ENCODE data around the gene C1orf174.
A peak's percentile ranks its signal among the peaks of the same experiment; 100 is the strongest.

The C1orf174 gene

DNA sequence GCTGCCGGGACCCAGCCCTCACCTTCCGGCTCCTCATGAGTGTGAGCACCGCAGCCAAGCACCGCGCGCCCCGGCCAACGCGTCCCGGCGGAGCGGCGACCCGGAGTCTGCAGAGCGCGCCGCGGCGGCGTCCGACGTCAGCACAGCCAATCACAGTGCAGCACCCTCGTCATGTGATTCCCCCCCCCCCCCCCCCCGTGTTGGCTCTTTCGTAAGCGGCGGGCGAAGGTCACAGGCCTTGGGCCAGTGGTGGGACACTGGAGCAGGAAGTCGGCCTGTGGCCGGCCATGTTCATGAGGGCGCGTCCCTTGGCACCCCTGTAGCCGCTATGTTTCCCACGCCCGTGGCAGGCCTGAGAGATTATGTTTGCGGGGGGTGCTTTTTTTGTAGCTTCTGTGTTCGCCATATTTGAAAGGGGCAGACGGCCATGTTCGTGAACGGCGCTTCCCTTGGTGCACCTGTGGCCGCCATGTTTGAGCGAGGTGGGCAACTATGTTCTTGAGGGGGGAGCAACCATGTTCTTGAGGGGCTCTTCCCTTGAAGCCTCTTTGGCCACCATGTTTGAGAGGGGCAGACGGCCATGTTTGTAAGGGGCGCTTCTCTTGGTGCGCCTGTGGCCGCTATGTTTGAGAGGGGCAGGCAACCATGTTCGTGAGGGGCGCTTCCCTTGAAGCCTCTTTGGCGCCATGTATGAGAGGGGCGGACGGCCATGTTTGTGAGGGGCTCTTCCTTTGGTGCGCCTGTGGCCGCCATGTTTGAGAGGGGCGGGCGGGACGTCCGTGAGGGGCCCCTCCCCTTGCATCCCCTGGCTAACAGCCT lies at the start of gene C1orf174:
Gene C1orf174 (minus strand): TSS at position 123 of the 819 bp plus-strand sequence. CDS start 86 bp downstream, at position 37.
- DNase-seq: peak; percentile 100

DNA sequence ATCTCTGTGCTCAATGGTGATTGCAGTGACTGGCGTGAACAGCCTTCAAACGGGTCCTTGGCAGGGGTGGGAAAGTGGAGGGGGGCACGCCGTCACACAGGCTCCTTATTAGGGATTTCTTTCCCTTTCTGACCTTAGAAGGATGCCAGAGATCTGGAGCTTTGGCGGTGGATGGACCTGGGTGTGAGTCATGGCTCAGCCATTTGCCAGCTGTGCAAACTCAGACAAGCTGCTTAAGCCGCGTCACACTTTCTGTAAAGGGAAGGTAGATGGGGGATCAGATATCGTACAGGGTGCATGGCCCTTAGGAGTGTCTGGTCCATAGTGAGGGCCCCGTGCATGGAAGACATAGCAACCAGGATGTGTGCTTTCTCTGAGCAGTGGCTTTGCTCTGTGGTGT lies 48.3 kb upstream of the C1orf174 start:
- no peak for DNase-seq

DNA sequence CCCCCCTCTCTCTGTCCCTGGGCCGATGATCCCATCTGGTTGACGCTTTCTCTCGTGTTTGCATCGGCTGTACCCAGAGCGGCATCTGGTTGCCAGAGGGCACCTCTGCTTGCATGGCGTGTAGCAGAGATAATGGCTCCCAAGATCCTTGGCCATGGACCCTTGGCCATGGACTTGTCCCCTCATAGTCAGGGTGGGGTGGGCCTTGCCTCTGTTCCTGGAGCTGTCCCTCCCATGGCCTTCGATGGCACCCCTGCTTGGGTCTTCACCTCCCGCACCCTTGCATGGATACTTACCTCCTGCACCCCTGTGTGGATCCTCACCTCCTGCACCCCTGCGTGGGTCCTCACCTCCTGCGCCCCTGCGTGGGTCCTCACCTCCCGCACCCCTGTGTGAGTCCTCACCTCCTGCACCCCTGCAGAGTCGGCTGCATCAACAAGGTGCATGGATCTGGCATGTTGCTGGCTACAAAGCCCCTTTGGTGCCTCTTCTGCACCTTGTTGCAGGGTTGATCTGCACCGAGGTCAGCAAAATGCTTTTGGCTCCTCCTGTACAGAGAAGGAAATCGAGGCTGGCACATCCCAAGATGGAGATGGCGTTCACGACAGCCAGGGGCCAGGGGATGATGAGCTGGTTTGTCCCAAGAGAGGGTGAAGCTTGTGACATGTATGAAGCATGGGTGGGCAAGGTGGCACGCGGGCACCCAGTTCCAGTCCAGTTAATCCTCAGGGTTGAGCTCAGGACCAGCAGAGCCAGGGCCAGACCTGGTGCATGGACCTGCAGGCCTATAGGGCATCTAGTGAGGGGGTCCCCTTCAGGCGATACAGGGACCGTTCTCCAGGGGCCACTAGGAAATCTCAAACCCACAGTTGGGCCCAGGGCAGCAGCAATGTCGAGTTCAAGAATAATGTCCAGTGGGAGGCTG lies 46.1 kb upstream of the C1orf174 start:
- no peak for DNase-seq

DNA sequence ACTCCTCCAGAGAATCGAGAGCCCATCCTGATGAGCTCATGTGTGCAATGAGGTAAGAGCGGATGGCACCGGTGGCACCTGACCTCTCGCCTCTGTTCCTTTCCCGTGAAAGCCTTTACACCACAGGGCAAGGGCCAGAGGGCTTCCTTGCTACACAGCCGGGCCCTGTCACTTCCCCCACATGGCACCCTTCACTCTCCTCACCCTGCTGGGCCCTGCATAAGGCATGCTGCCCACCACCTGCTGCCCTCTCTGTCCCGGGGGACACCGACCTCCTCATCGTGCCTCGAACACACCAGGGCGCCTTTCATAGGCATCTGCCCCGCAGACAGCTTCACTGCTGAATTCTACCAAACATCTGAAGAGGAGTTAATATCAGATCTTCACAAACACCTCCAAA lies 45.1 kb upstream of the C1orf174 start:
- DNase-seq: no peak

DNA sequence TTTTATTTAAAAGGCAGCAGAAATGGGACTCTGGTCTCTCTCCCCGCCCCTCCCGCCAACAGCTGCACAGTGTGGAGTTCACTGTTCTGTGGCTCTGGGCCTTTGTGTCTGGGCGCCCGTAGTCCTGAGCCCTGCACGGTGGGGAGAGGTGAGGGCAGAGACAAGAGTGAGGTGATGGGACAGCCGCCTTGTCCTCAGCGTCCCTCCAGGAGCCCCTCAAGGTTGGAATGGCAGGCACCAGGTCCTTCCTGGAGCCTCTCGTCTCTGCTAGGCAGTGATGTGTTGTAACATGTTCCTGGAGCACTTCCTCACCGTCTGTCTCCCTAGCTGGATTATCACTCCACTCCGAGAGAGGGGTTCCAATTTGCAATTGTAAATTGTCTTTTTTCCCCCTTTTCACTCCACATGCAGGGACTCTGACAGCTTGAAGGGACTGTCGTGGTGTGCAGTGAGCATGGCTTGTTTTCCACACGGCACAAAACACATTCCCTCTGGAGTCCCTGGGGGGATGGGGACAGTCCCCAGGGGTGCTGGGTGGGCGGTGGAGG lies 44.6 kb upstream of the C1orf174 start:
- DNase-seq: no peak

DNA sequence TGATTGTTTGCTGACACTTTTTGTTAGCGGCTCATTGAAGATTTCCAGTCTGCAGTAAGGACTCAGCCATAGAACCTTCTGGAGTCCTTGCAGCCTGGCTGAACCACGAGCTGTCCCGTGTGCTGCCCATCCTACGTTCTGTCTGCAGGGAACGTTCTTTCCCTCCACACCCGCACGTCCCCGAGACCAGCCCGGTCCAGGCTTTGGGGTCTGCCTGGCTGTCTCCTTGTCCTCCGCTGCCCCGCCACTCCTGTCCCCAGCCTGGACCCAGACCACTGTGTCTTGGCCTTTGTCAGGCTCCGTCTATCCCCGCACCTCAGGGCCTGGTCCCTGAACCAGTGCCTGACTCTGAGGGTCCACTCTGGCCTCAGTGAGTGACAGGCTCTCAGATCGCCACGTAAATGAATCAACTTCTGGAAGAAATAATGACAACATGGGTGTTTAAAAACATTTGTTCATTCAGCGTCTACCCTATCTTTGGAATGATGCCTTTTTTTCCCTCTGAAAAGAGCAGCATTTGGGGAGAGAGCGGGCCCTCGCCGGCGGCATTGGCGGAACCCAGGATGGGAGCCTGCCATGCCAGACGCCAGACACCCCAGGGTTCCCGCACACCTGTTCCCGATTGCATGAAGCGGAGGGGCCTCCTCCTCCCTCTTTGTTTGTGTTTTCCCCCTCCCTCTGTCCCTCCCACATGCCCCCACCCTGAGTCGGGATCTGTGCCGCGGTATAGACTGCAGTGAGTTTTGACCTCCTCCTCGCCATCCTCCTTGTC lies 43.9 kb upstream of the C1orf174 start:
- DNase-seq: no peak

DNA sequence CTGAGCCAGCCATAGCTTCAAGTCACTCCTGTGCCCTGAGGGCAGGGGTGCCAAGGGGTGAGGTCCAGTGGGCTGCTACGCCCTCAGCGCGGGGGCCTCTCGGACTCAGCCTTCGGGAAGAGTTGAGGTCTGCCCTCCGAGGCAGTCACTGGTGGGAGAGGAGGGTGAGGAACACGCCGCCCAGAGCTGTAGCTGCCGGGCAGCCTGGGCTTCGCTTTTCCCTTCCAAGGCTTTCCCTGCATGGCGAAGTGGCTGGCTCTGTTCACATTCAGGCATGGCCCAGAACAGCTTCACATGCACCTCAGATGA lies 43.0 kb upstream of the C1orf174 start:
- DNase-seq: no peak

DNA sequence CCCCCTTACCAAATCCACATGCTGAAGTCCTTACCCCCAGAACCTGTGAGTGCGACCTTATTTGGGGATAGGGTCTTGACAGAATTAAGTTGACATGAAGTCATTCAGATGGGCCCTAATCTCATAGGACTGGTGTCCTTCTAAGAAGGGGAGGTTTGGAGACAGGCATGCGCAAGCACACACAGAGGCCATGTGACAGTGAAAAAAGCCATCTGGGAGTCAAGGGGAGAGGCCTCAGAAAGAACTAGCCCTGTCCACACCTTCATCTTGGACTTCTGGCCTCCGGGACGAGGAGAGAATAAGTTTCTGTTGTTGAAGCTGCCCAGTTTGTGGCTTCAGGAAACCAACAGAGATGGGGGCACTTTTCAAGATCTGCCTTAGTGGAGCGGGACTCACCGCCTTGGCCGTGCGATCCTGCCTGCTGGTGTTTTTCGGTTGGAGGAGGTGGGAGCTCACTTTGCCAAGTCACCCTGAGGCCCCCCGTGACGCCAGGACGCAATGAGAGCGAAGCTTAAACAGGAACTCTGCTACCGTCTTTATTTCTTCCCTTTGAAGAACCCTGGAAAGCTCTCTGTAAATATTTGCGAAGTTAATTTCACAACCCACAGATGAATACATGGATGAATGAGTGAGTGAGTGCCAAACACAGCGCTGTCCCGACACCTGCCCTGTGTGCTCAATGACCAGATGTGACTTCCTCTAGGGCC lies 42.5 kb upstream of the C1orf174 start:
- DNase-seq: peak; percentile 89

DNA sequence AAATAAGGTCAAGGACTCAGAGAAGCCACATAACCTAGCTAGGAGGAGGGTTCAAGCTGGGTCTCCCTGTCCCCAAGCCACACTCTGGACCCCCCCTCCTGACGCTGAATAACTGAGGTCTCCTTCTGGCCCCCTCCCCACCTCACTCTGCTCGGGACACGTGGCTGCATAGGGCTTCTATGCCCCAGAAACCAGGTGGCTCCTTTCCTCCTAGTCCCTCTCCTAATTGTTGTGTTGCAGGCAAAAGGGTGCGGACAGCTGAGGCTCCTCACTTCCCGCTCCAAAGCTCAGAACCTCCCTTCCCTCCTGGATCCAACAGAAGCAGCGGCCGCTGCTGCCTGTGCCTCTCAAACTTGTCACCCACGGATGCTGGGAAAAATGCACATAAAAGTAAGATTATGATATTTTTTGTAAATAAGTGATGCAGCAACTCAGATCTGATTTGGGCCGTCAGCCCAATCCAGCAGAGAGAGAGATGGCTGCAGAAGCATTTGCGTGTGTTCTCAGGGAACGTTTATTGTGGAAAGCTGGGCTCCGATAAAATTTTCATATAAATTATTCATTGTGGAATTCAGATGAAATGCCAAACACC lies 40.8 kb upstream of the C1orf174 start:
- DNase-seq: no peak

DNA sequence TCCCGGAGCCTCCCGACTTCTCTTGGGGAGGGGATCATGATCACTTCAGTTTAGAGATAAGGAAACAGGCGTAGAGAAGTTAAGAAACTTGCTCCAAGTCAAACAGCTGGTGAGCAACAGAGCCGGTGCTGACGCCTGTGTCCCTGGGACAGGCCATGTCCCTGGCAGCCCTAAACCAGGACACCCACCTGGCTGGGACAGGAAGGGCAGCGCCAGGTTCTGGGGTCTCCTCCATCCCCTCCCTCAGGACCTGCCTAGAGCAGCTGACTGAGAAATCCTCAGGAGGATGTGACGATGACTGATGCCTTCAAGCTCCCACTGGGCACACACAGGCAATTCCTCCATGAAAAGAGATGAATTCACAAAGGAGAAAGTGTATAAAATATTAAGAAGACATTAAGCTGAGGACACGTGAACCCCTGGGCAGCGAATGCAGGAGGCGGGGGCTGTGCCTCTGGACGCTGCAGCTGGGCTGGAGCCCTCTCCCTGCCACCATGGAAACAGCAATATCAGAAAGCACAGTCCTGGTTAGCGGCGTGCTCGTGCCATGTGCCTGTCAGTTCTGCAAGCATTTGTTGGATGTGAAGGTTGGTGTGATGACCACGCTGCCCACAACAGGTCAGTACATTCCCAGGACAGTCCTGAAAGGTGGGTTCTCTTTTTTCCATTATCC lies 40.1 kb upstream of the C1orf174 start:
- no peak for DNase-seq

DNA sequence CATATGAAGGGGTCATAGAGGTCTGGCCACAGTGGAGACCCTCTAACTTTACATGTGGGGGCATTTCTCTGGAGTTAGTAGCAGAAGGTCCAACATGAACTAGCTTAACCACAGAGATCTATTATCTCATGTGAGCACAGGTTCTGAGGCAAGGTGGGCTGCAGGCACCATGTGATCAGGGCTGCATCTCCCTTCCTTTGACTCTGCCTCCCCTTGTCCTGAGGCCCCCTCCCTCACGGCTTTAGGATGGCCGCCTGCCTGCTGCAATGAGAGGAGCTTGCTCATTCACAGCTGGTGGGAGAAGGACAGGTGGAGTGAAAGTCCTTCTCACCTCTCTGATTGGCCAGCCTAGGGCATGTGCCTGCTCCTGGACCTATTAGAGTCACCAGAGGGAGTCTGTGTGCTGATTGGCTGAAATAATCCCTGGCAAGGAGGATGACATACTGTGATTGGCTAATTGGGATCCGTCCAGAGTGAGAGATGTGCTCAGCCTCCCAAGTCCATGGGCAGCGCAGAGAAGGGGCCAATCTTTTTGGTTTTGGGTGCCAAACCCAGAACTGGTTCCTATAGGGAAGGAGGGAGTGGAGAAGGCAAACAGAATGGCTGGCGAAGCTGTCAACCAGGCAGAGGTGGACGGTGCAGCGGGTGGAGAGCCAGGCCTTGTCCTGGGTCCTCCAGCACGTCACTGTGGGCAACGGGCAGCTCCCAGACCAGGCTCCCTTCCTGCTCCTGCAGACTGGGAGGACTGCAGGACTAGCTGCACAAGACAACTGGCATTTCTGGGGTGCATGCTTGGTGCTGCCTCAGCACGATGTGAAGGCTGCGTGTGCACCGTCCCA lies 39.4 kb upstream of the C1orf174 start:
- no peak for DNase-seq

DNA sequence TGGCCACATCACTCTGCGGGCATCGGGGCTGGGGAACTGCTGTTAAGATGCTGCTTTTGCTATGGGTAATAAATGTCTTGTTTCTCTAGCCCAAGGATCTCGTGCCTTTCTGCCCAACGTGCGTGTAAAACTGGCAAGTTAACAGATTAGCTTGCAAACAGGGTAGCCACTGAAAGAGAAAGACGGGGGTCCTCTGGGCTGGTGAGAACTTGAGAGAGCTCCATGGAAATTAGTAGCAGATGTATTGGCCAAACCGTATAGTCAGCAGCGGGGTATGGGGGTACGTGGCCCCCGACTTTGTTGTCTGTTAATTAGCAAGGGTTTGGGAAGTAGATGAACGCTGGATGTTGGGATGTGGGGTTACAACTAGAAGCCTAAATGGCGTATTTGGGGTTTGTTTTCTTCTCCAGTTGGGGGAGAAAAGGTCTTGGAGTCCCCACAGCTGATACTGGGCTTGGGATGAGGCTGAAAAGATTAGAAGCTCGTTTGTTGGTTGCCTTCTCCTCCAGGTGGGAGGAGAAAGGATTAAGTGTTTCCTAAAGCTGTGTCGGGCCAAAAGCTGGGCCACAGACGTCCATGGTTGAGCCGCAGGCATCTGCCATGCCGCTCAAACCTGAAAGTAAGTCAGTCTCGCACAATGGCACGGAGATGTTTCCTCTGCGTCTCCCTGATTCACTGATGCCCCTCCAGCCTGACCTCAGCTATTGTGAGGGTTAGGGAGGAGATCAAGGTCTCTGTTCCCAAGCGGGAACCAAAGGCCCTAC lies 32.3 kb upstream of the C1orf174 start:
- DNase-seq: no peak

DNA sequence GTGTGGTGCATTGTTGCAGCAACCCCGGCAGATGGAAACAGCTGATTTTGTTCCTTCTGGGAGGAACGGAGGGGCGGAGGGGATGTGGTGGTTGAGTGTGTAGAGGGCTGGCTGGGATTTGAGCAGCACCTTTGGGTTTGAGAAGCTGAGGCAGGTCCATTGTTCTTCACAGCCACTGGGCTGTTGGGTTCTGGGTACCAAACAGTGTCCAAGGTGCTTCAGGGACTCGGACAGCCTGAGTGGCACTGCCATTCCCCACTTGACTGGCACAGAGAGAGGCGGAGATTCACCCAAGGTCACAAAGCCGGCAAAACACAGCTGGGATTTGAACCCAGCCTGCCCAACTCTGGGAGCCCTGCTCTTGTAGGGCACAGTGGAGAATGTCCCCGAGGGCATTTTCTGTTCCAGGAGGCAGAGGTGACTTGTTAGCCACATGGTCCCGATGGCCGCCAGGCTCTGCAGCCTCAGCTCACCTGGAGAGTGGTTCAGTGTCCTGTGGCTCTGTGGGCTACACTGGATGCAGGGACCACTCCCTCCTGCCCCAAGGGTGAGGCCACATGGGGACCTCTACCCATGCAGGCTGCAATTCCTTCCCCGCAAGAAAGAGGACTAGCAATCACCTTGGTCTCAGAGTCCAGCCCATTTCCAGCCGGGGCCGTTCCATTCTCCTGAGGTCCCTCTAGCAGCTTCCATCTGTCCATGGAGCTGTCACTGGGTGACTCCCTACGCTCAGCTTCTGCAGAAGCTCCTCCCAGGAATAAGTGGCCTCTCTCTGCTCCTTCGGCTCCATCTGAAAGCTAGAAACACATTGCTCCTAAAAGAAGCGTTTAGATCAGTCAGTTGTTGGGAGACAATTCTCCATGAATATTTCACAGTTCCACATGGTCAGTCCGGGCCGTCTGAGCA lies 31.2 kb upstream of the C1orf174 start:
- no peak for DNase-seq

DNA sequence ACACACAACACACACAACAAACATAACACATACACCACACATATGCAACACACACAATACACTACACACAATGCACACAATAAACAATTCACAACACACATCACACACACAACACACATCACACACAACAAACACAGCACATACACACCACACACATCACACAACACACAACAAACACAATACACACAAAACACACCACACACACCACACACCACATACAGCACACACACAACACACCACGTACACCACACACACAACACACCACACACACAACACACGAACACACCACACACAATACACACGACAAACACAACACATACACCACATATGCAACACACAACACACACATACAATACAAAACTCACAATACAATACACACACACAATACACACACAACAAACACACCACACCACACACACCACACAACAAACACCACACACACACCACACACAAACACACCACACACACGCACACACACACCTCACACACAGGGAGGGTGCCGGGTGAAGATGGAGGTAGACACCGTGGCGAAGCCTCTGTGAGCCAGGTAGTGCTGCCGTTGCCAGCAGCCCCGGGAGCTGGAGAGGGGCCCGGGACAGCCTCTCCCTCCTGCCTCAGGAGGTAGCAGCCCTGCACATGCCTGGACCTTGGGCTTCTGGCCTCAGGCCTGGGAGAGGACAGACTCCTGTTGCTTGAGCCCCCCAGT lies 30.4 kb upstream of the C1orf174 start:
- DNase-seq: no peak

DNA sequence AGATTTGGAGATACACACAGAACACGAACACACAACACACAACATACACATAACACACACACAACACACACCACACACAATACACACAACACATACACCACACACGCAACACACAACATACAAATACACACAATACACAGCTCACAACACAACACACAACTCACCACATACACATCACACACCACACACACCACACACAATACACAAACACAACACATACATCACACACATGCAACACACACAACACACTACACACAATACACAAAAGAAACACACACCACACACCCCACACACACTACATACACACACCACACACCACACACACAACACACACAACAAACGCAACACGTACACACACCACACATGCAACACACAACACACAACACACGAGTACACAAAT lies 29.1 kb upstream of the C1orf174 start:
- DNase-seq: no peak

DNA sequence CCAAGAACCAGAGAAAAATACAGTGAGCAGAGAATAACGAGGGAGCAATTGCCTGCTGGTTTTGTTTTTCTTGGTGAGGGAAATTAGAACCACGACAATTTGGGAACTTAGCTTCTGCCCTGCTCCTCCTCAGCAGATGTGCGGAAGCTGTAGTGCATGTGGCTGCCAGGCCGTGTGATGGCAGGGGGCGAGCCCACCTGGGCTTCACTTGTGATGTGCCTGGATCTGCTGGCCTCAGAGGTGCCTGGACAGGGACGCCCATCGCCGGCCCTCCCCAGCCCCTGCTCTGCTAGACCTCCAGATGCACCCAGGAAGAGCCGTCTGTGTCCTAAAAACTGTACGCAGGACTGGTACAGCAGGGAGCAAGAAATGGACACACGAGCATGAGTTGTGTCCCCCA lies 28.5 kb upstream of the C1orf174 start:
- no peak for DNase-seq

DNA sequence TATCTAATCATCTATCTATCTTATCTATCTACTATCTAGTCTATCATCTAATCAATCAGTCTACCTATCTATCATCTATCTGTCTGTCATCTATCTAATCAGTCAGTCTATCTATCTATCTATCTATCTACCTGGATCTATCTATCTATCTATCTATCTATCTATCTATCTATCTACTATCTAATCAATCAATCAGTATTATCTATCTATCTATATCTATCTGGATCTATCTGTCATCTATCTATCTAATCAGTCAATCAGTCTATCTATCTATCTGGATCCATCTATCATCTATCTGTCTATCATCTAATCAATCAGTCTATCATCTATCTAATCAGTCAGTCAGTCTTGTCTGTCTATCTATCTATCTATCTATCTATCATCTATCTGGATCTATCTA lies 26.9 kb upstream of the C1orf174 start:
- DNase-seq: no peak

DNA sequence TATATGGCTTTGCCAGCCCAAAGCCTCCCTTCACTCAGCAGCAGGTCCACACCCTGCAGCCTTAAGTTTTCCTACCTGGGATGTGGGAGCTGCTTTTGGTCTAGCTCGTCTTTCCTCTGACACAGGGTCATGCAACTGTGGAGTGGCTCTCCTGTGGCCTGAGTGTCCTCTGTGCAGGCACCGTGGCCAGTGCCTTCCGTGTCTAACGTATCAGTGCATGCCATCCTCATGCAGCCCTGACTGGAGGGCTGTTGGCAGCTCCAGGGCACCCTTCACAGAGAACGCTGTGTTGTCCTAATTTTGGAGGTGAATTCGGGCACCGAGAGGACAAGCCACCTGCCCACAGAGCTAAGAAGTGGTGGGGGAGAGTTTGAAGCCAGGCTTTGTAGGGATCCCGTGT lies 25.7 kb upstream of the C1orf174 start:
- no peak for DNase-seq

Measured in DMS79 (cell line).